Small intestine (tissue), 7 donors: ENCODE measurements around the gene CYB5D1. TPM values are rescaled to one million over a fixed set of nuclear protein-coding genes. Genes with fewer than 3 reads are reported as not detected.

ENCODE experiments used
- DNase-seq, 2 donors: peaks; one replicate each; pipeline versions ENCODE4 v3.0.0 to v3.0.0-alpha.2; 2013
- FAIRE-seq: peaks from 2 replicates; lab custom pipeline; 2012; peaks lifted over from hg19 to GRCh38; lab: Jason Lieb, UNC
- H3K27ac ChIP-seq, 3 donors: one replicate each; pipeline ENCODE4 v1.5.1; 2013; ENCODE audit warnings: low read length in 2 of 3, mild to moderate bottlenecking in 2 of 3, control low read depth in 1 of 3, inconsistent platforms in 1 of 3, low read depth in 1 of 3, moderate library complexity in 1 of 3
- H3K27me3 ChIP-seq, 3 donors: one replicate each; pipeline ENCODE4 v1.6.1; 2013; ENCODE audit warnings: low read length in 3 of 3, inconsistent platforms in 1 of 3; ENCODE audit not compliant: control insufficient read depth in 3 of 3, insufficient read depth in 3 of 3
- H3K36me3 ChIP-seq, 3 donors: one replicate each; pipeline ENCODE4 v1.6.1; 2013; ENCODE audit warnings: low read length in 3 of 3, inconsistent platforms in 1 of 3, low read depth in 1 of 3, mild to moderate bottlenecking in 1 of 3, moderate library complexity in 1 of 3; ENCODE audit not compliant: control insufficient read depth in 3 of 3, insufficient read depth in 2 of 3
- H3K4me1 ChIP-seq, 3 donors: one replicate each; pipeline ENCODE4 v1.6.1; 2013; ENCODE audit warnings: low read length in 2 of 3, inconsistent platforms in 1 of 3, low read depth in 1 of 3, mild to moderate bottlenecking in 1 of 3, moderate library complexity in 1 of 3; ENCODE audit not compliant: control insufficient read depth in 3 of 3, insufficient read depth in 2 of 3
- H3K4me3 ChIP-seq, 3 donors: one replicate each; pipeline ENCODE4 v1.5.1; 2013; ENCODE audit warnings: low read length in 3 of 3, control low read depth in 1 of 3, inconsistent platforms in 1 of 3, low read depth in 1 of 3, mild to moderate bottlenecking in 1 of 3, moderate library complexity in 1 of 3
- H3K9me3 ChIP-seq, 2 donors: one replicate each; pipeline ENCODE4 v1.6.1; 2013; ENCODE audit warnings: low read depth in 1 of 2, low read length in 1 of 2; ENCODE audit not compliant: control insufficient read depth in 2 of 2, insufficient read depth in 1 of 2
- WGBS, 3 donors: extraction: QIAGEN DNeasy Blood & Tissue Kit; methylation state at CpG; one replicate each; pipeline ENCODE4 v1.1.7; 2013; 5-methylcytosine and 5-hydroxymethylcytosine counted together
- polyA plus RNA-seq, 4 donors: library from polyadenylated mRNA; stranded (reverse) in 3 of 4; unstranded in 1 of 4; fragments of 200-250 nt in 3 of 4; fragments of 120-200 nt in 1 of 4; gene quantifications; one replicate each; pipeline versions ENCODE4 v1.2.1 to v1.2.3, GENCODE V29; 2013
- donor health status: healthy with polysubstance abuse.
- donor health status: control.
- donor health status: control.
- donor health status: Bipolar disorder and iron deficiency.
- donor health status: healthy.

The CYB5D1 gene
- polyA plus RNA-seq, 4 donors = 4.9 to 13.0 (median 6.4) TPM

GRCh38 chr17:7897773-7898172 lies 40.0 kb downstream of the CYB5D1 start:
- Histone ChIP-seq H3K27me3 (no peaks in the 10 kb centered on the region), H3K4me1 (peaks cover 0 to 5% (median 0%) of the 10 kb centered on the region in 3 donors), H3K4me3 (no peak overlapping the region), H3K36me3 (peaks cover 14 to 85% (median 18%) of the 10 kb centered on the region in 3 donors), H3K27ac (no peak overlapping the region), H3K9me3 (no peaks in the 10 kb centered on the region)
- no peak for FAIRE-seq
- DNase-seq = peak; percentile 54 to 60
- 44 to 48% (median 44%) methylated on average over 6 of the region's 6 CpGs for WGBS, 3 donors

GRCh38 chr17:7903154-7904103 lies 45.6 kb downstream of the CYB5D1 start:
- Histone ChIP-seq H3K9me3 (no peaks in the 10 kb centered on the region), H3K4me3 (no peak overlapping the region), H3K27me3 (no peaks in the 10 kb centered on the region), H3K36me3 (peaks cover 11 to 93% (median 42%) of the 10 kb centered on the region in 3 donors), H3K27ac (no peak overlapping the region), H3K4me1 (no peaks in the 10 kb centered on the region)
- FAIRE-seq (no peak), DNase-seq (no peak)
- 84 to 88% (median 88%) methylated on average over 22 of the region's 22 CpGs for WGBS, 3 donors

- Histone ChIP-seq H3K4me1 (no peaks in the 10 kb centered on the region), H3K27me3 (no peaks in the 10 kb centered on the region), H3K9me3 (no peaks in the 10 kb centered on the region), H3K4me3 (no peak overlapping the region), H3K27ac (no peak overlapping the region), H3K36me3 (peaks cover 13 to 81% (median 29%) of the 10 kb centered on the region in 3 donors)
- FAIRE-seq = no peak
- DNase-seq = no peak
- WGBS, 3 donors = 93 to 94% (median 93%) methylated on average over 18 to 29 of the region's 29 CpGs
Observed at GRCh38 chr17:7909089-7909488, 51.3 kb downstream of the CYB5D1 start.

DNA sequence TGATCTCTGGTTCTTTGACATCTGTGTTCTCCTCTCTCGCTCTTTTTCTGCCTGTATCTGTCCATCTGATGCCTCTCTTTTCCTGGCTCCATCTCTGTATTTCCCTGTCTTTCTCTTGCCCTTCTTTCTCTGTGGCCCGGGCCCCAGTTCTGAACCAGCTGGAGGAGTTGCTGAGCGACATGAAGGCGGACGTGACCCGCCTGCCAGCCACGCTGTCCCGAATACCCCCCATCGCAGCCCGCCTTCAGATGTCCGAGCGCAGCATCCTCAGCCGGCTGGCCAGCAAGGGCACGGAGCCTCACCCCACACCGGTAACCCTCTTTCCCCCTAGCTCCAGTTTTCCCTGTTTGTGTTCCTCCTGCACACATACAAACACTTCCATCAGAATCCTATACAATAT lies 52.5 kb downstream of the CYB5D1 start:
- DNase-seq (no peak), FAIRE-seq (no peak)
- 93 to 97% (median 96%) methylated on average over 15 of the region's 15 CpGs for WGBS, 3 donors
- H3K4me1 ChIP-seq = peaks cover 0 to 7% (median 0%) of the 10 kb centered on the region in 3 donors
- no peaks in the 10 kb centered on the region for H3K9me3 ChIP-seq
- no peak overlapping the region for H3K4me3 ChIP-seq
- H3K27ac ChIP-seq = no peak overlapping the region
- H3K36me3 ChIP-seq = peaks cover 13 to 73% (median 24%) of the 10 kb centered on the region in 3 donors
- no peaks in the 10 kb centered on the region for H3K27me3 ChIP-seq

- H3K4me3 ChIP-seq = no peak overlapping the region
- DNase-seq (no peak), FAIRE-seq (no peak)
- WGBS, 3 donors = 92 to 96% (median 93%) methylated on average over 13 of the region's 13 CpGs
- no peaks in the 10 kb centered on the region for H3K27me3 ChIP-seq
- H3K9me3 ChIP-seq = no peaks in the 10 kb centered on the region
- peaks cover 0 to 8% (median 0%) of the 10 kb centered on the region in 3 donors for H3K4me1 ChIP-seq
- H3K36me3 ChIP-seq = peaks cover 10 to 69% (median 21%) of the 10 kb centered on the region in 3 donors
- H3K27ac ChIP-seq = no peak overlapping the region
Observed at GRCh38 chr17:7910711-7911110, 52.9 kb downstream of the CYB5D1 start.

DNA sequence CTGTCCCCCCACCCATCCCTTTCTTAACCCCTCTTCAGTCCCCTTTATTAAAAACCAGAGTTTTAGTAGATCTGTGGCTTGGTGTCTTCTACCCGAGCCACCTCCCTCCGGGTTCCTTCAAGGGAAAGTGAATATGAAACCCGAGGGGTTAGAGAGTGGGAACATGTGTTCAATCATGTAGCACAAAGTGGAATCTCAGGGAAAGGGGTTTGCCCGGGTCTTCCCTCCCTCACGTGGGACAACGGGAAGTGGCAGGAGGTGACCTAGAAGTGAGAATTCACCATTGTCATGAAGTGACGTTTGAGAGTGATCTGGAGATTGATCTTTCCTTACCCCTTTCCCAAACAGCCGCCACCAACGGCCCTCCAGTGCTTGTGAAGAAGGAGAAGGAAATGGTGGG lies 53.3 kb downstream of the CYB5D1 start:
- no peak for FAIRE-seq

More for the DNA sequence above, 53.3 kb downstream of the CYB5D1 start:
- no peak overlapping the region for H3K4me3 ChIP-seq
- peaks cover 0 to 10% (median 0%) of the 10 kb centered on the region in 3 donors for H3K4me1 ChIP-seq
- peaks cover 0 to 1% of the 10 kb centered on the region in 2 donors for H3K9me3 ChIP-seq
- DNase-seq = no peak
- no peaks in the 10 kb centered on the region for H3K27me3 ChIP-seq
- 75 to 81% (median 77%) methylated on average over 9 of the region's 9 CpGs for whole genome bisulfite sequencing, 3 donors
- peaks cover 9 to 65% (median 17%) of the 10 kb centered on the region in 3 donors for H3K36me3 ChIP-seq
- H3K27ac ChIP-seq = no peak overlapping the region

Other genes starting within 250 kb of the CYB5D1 start
- 10 to 100 TPM; 25.1 to 41.1 (median 30.9) TPM for gene FXR2, start 243.1 kb upstream of the CYB5D1 start, polyA plus RNA-seq
- gene SAT2, start 230.2 kb upstream of the CYB5D1 start, polyA plus RNA-seq = 1,000 to 10,000 TPM in 2 of 4 donors, 100 to 1,000 TPM in 2; 204 to 1,210 (median 689) TPM
- gene SHBG, start 227.9 kb upstream of the CYB5D1 start, polyA plus RNA-seq = 10 to 100 TPM in 3 of 4 donors, 1 to 10 TPM in 1; 2.6 to 38.8 (median 20.6) TPM
- 1 to 10 TPM in 2 of 4 donors, not detected in 2; 1.1 to 1.9 TPM for gene ATP1B2, start 207.1 kb upstream of the CYB5D1 start, polyA plus RNA-seq
- 10 to 100 TPM in 2 of 4 donors, 1 to 10 TPM in 2; 8.7 to 51.8 (median 26.3) TPM for gene TP53, start 170.5 kb upstream of the CYB5D1 start, polyA plus RNA-seq
- 10 to 100 TPM in 3 of 4 donors, 1 to 10 TPM in 1; 7.1 to 17.7 (median 11.2) TPM for gene WRAP53, start 169.5 kb upstream of the CYB5D1 start, polyA plus RNA-seq
- gene EFNB3, start 152.8 kb upstream of the CYB5D1 start, polyA plus RNA-seq = 1 to 10 TPM in 2 of 4 donors, not detected in 2; 1.1 to 2.0 TPM
- gene DNAH2, start 140.3 kb upstream of the CYB5D1 start, polyA plus RNA-seq = under 1 TPM in 2 of 4 donors, not detected in 2; 0.04 to 0.09 TPM
- gene KDM6B, start 23.8 kb upstream of the CYB5D1 start, polyA plus RNA-seq = 10 to 100 TPM in 3 of 4 donors, 1 to 10 TPM in 1; 8.4 to 26.1 (median 16.7) TPM
- 10 to 100 TPM in 1 of 4 donors, 1 to 10 TPM in 3; 3.8 to 17.5 (median 7.3) TPM for gene TMEM88, start 2.9 kb upstream of the CYB5D1 start, polyA plus RNA-seq
- 100 to 1,000 TPM in 1 of 4 donors, 10 to 100 TPM in 3; 40.1 to 142 (median 73.4) TPM for gene NAA38, start 444 bp upstream of the CYB5D1 start, polyA plus RNA-seq
- gene CHD3, start 30.8 kb downstream of the CYB5D1 start, polyA plus RNA-seq = 10 to 100 TPM; 23.7 to 60.4 (median 36.7) TPM
- gene RNF227, start 58.3 kb downstream of the CYB5D1 start, polyA plus RNA-seq = 1 to 10 TPM; 1.9 to 3.0 (median 2.5) TPM
- gene KCNAB3, start 71.9 kb downstream of the CYB5D1 start, polyA plus RNA-seq = 1 to 10 TPM; 1.3 to 3.9 (median 1.7) TPM
- 100 to 1,000 TPM; 103 to 152 (median 118) TPM for gene TRAPPC1, start 73.9 kb downstream of the CYB5D1 start, polyA plus RNA-seq
- gene CNTROB, start 74.2 kb downstream of the CYB5D1 start, polyA plus RNA-seq = 10 to 100 TPM; 18.4 to 24.6 (median 24.0) TPM
- under 1 TPM in 1 of 4 donors, not detected in 3; 0.81 TPM for gene GUCY2D, start 144.6 kb downstream of the CYB5D1 start, polyA plus RNA-seq
- gene ALOX15B, start 181.1 kb downstream of the CYB5D1 start, polyA plus RNA-seq = 1 to 10 TPM in 2 of 4 donors, under 1 TPM in 2; 0.31 to 2.0 (median 1.2) TPM
- gene ALOX12B, start 229.7 kb downstream of the CYB5D1 start, polyA plus RNA-seq = 1 to 10 TPM in 1 of 4 donors, under 1 TPM in 3; 0.45 to 3.0 (median 0.73) TPM